Non-pigmented ciliary epithelial cell (primary cell): ENCODE results near the gene UBA3.

Source experiments
- DNase-seq: peaks from one replicate; pipeline ENCODE4 v3.0.0-alpha.2; 2010; ENCODE audit warnings: low read depth

Gene UBA3

DNA sequence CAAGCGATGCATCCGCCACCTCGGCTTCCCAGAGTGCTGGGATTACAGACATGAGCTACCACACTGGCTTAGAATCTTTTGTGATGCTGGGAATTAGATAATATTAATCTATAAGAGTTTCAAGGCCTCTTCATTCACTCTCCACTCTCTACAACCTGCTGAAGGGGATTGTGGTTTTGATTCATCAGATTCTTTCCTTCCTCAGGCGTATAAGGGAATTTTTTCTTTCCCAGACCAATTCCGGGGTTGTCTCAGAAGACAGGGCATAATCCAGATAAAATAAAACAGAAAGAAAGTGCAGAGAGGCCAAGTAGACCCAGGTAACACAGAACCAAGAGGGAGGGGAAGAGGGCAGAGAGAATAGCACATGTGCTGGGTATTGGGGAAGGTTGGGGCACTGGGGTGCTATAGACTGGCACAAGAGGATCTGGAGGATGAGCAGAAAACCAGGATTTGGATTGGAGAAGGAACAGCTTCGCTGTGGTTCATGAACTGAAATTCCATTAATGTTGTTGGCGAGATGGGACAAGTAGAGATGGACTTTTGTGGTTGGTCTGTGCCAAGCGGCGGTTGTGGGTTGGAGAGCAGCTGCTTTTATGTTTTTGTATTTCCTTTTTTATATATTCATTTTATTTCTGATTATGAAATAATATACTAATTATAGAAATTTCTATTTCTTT is 17.4 kb upstream of the UBA3 start:
- DNase-seq = no peak

DNA sequence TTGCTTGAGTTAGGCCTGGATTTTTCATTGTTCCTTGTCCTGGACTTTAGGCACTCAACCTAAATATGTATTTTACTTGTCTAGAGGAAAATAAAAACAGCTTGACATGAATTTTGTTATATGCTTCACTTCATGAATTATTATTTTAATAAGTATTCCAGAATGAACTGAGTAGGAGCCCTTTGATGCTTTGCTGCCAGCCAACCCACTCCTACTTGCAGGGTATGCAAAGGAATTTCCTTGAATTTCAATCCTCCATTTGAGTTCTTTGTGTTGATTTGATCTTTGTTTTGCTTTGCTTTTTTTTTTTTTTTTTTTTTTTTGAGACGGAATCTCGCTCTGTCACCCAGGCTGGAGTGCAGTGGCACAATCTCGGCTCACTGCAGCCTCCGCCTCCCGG is 16.1 kb upstream of the UBA3 start:
- DNase-seq = no peak

DNA sequence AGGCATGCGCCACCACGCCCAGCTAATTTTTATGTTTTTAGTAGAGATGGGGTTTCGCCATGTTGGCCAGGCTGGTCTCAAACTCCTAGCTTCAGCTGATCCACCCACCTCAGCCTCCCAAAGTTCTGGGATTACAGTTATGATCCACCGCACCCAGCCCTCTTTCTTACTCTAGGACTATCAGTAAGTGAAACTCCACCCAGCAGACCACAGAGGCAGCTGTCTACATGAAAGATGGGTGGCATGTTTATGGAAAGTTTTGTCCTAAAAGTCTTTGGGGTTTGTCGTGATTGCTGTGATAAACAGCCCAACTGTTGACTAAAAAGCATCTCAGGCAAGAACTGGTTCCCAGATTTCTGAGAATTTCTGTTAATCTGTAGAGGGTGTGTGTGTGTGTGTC is 15.5 kb upstream of the UBA3 start:
- no peak for DNase-seq

DNA sequence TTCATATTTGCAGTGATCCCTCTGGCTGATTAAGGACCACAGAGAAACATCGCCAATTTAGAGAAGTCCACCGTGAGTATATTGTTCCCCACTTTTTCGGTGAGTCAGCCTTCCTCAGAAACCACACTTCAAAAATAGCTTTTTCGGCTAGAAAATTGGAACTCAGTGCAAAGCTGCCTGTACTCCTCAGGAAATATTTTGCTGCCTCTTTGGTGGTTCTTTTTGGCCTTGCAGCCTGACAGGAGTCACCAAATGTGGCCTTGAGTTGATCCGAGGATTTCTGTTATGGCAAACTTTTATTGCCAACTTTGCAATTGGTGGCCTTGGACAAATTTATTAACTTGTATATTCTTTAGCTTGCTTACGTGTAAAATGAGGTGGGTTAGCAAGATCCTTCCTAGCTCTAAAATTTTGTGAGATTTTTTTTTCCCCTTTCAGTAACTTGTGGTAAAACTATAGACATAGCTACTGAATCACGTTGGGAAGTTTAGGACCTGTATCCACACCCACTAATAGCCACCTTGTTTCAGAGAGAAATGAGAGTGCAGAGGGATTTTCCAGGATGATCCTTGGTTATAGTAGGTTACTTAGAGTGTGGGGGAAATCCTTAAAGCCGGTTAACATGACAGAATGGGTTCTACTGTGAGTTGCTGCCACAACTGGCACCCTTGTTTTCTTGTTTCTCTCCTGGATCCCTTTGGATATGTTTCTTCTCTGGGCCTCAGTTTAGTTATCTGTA is 14.5 kb upstream of the UBA3 start:
- DNase-seq = no peak

DNA sequence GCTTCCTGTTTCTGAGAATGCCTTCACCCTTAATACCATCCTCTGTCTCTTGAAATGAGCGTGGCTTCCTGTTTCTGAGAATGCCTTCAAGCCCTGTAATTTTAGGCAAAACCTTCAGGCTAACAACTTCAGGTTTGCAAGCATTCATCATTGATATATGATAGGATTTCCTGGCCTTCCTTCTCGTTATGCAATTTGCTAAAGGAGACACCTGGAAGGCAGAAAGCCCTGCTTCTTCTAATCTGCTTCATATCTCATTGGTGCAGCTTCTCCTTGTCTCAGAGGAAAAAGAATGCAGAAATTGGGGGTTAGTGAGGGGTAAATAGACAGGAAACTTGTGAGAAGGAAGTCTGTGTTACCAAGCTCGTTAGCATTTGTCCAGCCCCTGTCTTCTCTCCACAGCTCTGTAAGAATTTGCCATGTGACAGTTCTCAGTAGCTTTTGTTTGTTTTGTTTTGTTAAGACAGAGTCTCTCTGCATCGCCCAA is 11.9 kb upstream of the UBA3 start:
- DNase-seq = no peak

DNA sequence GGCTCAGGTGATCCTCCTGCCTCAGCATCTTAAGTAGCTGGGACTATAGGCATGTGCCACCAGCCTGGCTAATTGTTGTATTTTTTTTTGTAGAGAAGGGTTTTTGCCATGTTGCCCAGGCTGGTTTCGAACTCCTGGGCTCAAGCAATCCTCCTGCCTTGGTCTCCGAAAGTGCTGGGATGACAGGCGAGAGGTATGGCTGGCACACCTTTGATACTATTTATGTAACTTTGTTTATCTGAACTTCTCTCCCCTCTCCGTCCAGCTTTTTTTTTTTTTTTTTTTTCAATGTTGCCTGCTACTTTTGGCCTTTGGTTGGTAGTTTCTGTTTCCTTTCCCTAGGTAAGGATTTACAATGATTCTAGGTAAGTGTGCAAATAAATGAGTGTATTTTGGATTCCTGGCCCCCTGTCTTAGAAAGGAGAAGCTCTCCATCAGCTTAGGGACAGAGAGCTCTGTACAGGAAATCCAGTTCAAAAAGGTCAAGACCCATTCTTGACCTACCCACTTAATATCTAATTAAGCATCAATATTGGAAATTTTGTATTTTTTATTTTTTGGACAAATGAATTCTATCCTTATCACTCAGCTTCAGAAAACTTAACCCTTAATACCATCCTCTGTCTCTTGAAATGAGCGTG is 11.3 kb upstream of the UBA3 start:
- no peak for DNase-seq

DNA sequence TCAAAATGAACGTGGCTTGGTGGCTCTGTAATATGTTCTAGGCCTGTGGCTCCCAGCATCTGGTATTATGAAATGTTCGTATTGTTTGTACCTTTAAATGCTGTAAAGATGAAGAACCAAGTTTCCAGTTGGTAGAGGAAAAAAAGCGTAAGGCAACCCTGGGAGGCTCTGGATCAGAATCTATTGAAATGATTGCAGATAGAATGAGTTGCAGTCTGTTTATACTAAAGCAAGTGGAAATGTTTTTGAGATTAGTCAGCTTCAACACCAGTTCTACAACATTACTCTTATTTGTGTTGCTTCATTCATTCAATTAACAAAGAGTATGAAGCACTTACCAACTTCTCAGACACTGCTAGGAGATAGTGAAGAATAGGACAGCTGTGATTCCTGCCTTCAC is 9.9 kb upstream of the UBA3 start:
- DNase-seq = peak; percentile 57

DNA sequence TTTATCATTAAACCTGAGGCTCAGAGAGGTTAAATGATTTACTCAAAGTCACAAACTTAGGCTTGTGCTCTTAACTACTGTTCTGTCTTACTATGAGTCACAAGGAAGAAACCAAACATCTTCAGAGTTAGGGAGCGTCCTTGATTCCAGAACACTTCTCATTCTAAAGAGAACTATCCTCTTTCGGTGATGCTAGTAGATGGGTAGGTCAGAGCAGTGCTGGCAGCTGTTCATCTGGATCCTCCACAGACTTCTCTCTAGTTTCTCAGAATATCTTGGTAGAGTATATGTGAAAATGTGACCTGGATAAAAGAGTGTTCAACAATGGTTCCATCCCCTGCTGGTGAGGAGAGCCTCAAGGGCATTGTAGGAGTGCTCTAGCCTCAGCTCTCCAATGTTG is 7.9 kb upstream of the UBA3 start:
- DNase-seq = no peak

DNA sequence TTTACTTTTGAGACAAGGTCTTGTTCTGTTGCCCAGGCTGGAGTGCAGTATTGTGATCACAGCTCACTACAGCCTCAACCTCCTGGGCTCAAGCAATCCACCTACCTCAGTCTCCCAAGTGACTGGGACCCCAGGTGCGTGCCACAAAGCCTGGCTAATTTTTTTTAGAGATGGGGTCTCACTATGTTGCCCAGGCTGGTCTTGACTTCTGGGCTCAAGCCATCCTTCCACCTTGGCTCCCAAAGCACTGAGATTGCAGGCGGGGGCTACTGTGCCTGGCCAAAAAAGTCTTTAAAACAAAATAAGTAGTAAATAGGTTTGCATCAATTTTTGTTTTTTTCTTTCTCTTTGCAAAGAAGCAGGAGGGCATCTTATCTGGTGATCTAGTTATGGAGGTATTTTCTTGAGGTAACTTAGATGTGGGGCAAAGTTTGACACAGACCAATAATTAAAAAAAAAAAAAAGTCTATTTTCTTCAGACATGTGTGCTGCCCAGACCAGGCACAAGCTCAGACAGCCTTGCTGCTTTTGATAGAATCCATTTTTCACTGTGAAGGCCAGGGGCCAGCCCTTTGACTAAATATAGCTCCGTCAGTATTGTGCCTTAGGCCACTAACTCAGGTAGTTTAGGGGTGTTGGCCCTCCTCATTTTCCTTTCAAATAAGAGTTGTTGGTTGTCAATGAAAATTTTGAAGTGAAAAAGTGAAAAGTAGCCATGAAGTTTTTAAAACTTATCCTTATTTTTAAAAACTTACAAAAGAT is 7.0 kb upstream of the UBA3 start:
- no peak for DNase-seq

DNA sequence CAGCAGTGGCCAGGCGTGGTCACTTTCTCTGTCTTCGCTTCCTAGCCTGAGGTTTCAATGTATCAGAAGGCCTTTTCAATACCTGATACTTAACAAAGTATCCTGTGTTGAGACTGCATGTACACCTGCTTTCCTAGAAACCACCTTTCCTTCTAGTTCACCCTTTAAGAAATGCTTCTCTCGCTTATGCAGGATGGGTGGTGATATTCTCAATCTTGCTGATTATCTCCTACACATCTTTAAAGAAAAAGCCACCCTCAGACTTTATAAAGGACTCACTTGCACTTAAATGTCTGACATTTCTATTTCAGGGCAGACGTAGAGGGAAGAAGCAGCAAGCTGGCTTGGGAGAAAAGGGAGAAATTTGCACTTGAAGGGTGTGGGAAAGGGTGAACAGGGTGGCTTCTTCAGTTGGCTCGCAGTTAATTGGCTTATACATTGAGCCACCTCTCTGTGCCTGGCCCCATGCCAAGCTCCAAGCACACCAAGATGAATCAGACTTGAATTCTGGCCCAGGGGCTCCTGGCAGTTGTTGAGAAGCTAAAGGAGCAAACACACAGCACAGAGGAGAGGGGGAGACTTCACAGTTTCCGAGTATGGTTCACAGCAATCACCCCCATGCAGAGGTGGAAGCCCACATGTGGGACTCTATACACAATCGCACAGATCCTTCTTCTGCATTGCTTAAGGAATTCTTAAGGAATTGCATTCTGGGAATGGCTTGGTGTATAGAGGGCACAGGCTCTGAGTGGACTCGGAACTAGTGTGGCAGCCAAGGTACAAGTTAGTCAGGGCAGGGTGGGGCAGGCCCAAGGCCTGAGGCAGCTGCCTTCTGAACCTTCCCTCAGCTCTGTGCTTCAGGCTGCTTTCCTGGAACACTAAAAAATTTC is 5.9 kb upstream of the UBA3 start:
- peak; percentile 75 for DNase-seq

DNA sequence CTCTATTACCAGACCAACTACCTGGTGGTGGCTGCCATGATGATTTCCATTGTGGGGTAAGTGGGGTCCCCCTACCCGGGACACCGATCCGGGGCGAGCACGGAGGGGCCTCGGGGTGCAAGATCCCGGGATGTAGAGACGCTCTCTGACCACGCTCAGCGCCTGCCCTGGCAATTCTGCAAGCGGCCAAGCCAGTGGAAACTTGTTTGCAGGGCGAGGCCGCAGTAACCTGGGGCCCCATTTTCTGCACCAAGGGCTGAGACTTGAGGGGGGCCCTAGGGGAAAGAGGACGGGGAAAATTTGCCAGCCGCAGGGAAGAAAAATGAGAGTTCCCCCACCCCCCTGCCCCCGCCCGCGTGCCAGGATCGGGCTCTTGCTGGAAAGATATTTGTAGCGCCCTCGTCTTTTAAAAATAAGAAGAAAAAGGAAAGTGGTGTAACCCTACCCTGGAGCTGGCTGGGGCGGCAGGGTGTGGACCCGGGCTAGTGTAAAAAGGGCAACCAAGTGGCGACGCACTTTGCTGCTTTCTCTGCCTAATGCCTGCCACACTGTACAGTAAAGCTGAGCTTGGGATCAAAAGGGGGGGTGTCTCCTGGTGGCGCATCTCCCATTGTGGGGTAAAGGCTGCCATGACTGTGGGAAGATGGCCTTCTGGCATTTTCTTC is 5.1 kb upstream of the UBA3 start:
- DNase-seq = no peak

DNA sequence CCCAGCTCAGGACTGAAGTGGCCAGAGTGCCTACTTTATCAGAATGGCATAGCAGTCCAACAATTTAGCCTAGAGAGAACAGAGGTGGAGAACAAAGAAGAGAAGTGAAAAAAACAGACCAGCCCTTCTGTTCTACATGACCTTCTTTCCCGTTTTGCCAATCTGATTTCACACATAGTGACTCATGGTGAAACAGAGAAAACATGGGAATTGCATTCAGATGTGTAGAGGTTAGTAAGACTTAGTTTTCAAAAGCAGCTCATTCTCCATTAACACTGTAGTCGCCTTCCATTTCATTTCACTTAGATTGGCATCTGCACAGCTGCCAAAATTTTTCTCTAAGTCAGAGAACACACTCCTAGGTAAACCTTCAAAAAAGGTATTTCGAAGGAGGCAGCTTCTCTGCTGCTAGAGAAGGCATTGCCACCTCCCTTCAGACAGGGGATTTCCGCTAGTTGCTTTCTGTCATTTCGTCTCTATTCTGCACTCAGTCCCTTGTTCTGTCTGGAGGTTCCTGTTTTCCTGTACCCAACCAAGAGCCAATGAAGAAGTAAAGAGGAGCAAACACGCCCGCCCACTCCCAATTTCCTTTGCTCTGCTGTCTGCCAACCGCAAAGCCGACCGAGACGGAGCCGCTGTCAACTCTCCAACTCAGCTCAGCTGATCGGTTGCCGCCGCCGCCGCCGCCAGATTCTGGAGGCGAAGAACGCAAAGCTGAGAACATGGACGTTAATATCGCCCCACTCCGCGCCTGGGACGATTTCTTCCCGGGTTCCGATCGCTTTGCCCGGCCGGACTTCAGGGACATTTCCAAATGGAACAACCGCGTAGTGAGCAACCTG is 4.4 kb upstream of the UBA3 start, which contains the start of gene ARL6IP5:
Gene ARL6IP5 (plus strand): TSS at position 612 of the 842 bp plus-strand sequence. CDS start 111 bp downstream, at position 723.
- peak; percentile 79 for DNase-seq

DNA sequence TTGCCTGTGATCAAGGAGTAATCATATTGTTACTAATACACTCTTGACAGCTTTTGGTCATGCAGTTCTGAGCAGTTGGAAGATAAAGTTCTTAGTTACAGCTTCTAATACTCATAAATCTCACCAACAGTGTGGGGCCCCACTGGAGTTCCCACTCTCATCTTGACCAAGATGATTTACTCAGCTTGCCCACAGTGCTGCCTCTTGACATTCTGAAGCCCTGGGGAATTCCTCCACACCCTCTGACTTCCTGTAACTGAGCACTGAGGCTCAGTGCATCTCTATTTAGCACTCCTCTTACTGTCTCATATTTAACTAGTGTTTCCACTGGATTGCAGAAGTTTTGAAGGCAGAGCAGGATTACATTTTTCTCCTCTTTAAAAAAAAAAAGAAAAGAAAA is 2.6 kb upstream of the UBA3 start:
- peak; percentile 55 for DNase-seq

DNA sequence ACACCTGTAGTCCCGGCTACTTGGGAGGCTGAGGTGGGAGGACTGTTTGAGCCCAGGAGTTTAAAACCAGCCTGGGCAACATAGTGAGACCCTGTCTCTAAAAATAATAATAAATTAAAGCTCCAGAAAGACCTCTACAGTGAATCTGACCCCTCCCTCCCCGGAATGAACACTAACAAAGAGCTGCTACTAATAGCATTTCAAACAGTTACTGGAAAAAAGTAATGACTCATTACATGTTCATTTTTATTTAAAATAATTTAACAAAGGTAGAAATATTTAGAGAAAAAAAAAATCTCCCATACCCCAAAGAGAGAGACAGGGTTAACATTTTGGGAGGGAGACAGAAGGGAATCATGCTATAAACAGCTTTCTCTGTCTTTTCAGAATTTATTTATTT is 2.2 kb upstream of the UBA3 start:
- no peak for DNase-seq

DNA sequence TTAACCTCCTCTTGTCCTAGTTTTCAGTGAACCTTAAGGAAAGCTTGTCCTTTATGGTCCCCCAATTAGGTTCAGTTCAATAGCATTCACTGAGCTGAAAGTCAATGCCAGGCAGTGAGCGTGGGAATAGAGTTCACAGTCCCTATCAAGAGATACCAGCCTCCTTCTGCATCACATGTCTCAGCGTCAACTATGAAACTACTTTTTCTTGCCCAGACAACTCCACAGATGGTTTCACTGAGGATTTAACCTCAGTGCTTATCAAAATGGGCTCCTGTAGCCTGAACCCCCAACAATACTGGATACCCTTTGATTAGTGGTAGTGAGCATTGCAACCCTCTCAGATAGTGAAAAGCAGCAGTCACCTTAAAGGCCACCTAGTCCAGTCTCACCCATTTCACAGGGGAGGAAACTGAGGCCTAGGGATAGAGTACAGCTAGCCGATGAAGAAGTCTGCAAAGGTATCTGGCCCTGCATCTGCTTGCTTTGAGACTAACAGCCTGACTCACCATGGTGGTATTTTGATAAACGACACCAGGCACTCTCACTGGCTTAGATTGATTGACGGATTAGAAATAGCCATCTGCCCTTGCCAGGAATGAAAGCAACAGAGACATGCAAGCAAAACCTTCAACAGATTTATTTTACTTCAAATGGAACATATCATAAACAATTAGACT is 1.6 kb upstream of the UBA3 start:
- DNase-seq = no peak

DNA sequence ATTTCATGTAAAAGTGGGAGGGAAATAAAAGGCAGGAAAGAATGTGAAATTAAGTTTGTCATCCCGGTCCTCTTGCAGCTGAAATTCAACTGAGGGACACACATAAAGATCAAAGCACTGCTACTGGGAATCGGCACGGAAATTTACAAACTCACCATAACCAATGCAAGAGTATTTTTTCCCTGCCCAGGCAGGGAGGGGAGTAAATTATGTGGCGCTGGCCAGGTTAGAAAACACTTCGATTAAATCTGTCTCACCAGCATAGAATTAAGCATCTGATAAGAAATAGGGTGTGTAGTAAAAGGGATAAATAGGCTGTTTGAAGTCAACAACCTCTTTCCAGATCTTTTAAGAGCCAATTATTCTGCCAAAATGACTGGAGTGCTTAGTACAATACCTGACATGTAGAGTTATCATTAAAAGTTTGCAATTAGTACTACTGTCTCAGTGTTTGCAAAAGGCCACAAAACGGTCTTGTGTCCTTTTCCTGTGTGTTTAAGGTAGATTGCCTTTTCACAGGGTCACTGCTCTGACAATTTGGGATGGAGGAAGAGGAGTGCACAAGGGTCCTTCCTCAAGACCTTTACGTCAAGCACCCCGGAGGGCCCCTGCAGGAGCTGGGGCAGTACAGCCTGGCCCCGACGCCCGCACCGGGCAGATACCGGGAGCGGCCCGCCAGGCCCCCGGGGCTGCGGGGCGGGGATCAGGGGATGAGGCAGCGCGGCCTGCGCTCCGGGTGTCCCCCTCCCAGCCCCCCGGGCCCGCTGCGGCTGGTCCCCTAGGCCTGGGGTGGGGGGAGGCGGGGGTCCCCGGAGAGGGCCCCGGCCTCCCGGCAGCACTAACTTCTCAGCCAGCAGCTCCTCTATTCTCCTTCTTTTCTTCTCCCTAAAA is 651 bp downstream of the UBA3 start:
- no peak for DNase-seq

DNA sequence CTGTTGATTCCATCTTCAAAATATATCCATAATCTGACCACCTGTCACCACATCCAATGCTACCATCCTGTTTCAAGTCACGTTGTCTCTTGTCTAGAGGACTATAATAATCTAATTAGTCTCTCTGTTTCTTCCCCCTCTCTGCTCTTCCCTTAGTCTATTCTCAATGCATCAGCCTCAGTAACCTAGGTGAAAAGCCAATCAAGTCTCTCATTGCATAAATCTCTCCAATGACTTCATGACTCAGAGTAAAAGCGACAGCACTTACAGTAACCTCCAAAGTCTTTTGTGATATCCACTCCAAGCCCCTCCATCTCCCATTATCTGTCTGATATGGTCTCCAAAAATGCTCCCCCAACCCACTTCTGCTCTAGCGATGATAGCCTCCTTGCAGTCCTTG is 7.2 kb downstream of the UBA3 start:
- DNase-seq = no peak

DNA sequence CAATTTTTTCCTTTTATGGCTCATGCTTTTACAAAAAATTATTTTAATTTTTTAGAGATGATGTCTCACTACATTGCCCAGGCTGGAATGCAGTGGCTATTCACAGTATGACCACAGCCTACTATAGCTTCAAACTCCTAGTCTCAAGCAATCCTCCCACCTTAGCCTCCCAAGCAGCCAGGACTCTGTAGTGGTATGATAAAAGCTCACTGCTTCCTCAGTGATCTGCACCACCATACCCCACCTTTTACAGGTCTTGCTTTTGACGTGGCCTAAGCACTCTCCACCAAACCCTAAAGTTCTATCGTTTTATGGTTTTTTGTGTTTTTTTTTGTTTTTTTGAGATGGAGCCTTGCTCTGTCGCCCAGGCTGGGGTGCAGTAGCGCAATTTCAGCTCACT is 14.0 kb downstream of the UBA3 start:
- no peak for DNase-seq
